ENCODE data around the gene CPD.

DNA sequence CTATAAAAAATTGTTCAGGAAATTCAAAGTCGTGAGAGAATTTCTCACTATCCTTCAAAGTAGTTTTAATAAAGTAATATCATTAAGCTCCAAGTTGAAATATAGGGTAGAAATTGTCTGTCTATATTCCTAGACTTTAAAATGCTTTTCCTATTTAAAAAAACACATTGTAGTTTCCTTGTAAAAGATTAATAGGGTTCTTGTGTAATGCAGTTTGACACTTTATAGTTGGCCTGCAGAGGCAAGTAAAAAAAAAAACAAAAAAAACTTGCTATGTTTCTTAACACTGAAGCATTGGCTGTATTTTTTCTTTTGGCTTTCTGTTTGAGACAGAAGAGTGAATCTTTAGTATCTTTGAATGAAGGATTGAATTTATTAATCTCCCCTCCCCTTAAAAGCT is 17.4 kb downstream of the CPD start:
- TF ChIP-seq ZNF274 (CRISPR knock-in tag; IDR thresholded peaks at IDR 0.05) (no peak), ZBTB7A (CRISPR knock-in tag; IDR thresholded peaks at IDR 0.05) (no peak), EP300 (IDR thresholded peaks at IDR 0.05; ENCODE audit: low read depth in 2 of 2, low read length in 2 of 2) (no peak), EP300 (CRISPR knock-in tag; IDR thresholded peaks at IDR 0.05; ENCODE audit: borderline replicate concordance) (no peak), TSC22D2 (CRISPR knock-in tag; IDR thresholded peaks at IDR 0.05; ENCODE audit: borderline replicate concordance) (no peak), SIN3B (IDR thresholded peaks at IDR 0.05; ENCODE audit: low read length) (no peak), NRL (CRISPR knock-in tag; IDR thresholded peaks at IDR 0.05; ENCODE audit: borderline replicate concordance) (no peak)
- TF ChIP-seq, protein P1, sequence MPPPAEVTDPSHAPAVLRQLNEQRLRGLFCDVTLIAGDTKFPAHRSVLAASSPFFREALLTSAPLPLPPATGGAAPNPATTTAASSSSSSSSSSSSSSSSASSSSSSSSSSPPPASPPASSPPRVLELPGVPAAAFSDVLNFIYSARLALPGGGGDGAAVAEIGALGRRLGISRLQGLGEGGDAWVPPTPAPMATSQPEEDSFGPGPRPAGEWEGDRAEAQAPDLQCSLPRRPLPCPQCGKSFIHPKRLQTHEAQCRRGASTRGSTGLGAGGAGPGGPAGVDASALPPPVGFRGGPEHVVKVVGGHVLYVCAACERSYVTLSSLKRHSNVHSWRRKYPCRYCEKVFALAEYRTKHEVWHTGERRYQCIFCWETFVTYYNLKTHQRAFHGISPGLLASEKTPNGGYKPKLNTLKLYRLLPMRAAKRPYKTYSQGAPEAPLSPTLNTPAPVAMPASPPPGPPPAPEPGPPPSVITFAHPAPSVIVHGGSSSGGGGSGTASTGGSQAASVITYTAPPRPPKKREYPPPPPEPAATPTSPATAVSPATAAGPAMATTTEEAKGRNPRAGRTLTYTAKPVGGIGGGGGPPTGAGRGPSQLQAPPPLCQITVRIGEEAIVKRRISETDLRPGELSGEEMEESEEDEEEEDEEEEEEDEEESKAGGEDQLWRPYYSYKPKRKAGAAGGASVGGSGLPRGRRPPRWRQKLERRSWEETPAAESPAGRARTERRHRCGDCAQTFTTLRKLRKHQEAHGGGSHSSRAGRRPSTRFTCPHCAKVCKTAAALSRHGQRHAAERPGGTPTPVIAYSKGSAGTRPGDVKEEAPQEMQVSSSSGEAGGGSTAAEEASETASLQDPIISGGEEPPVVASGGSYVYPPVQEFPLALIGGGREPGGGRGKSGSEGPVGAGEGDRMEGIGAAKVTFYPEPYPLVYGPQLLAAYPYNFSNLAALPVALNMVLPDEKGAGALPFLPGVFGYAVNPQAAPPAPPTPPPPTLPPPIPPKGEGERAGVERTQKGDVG (CRISPR knock-in tag; IDR thresholded peaks at IDR 0.05; ENCODE audit: borderline replicate concordance), result no peak
- TF ChIP-seq, protein P2, sequence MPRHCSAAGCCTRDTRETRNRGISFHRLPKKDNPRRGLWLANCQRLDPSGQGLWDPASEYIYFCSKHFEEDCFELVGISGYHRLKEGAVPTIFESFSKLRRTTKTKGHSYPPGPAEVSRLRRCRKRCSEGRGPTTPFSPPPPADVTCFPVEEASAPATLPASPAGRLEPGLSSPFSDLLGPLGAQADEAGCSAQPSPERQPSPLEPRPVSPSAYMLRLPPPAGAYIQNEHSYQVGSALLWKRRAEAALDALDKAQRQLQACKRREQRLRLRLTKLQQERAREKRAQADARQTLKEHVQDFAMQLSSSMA (CRISPR knock-in tag; IDR thresholded peaks at IDR 0.05), result no peak
